NCI-H1417 treated with DMSO at 0.1 percent for 48 hours (cell line): ENCODE results near the gene SF3B6.
"Not testable (repeated sequence)": the region's sequence is repeated elsewhere in the genome, so short reads cannot be mapped to it uniquely, and the experiment has no call there.

ENCODE experiments used
- DNase-seq: peaks from one replicate; lab custom pipeline; 2025; lab: John Stamatoyannopoulos, UW

SF3B6 gene

DNA sequence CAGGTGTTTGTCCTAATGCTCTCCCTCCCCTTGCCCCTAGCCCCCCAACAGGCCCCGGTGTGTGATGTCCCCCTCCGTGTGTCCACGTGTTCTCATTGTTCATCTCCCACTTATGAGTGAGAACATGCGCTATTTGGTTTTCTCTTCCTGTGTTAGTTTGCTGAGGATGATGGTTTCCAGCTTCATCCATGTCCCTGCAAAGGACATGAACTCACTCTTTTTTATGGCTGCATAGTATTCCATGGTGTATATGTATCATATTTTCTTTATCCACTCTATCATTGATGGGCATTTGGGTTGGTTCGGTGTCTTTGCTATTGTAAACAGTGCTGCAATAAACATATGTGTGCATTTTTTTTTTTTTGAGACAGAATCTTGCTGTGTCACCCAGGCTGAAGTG is 17.1 kb upstream of the SF3B6 start:
- DNase-seq, result not testable (repeated sequence)

GRCh38 chr2:24088821-24089359 is 12.8 kb upstream of the SF3B6 start:
- DNase-seq, result no peak

- DNase-seq, result no peak
Measured at GRCh38 chr2:24087032-24087431, 10.9 kb upstream of the SF3B6 start.

- DNase-seq, result no peak
Measured at GRCh38 chr2:24086241-24086640, 10.1 kb upstream of the SF3B6 start.

- no peak for DNase-seq
Measured at GRCh38 chr2:24085200-24085489, 9.0 kb upstream of the SF3B6 start.

DNA sequence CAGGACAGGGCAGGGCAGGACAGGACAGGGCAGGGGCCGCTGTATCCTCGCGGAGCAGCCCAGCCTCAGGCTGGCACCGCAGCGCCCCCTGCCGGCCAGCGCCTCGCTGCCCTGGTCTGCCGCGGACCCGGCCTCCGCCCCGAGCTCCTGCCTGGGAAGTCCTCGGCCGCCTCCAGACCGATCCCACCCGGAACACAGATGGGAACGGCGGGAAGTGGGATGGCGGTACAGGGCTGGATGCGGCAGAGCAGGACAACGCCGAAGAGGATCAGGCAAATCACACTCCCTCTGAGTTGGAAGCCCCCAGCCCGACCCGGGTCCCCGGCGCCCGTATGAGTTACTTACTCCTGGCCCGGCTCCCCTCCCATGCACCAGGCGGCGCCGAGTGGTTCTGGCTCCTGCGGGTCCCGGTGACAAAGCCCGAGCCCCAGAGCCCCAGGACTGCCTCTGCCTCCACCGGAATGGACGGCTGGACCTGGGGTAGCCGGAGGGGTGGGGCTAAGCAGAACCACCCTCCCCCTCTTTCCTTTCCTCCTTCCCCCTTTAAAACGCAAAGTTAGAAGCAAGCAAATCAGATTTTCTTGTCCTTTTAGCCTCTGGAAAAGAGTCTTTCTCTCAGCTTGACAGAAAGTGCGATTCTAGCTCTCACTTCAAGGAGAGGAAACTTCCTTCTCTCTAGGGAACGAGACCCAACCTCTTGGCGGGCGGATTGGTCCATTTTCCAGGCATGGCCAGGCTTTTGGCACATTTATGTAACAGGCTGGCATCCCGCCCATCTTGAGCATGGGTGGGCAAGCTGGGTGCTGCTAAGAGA is 8.5 kb upstream of the SF3B6 start, which contains the start of gene TP53I3:
TP53I3 (minus strand) TSS at position 449 of the 814 bp plus-strand sequence. CDS start 508 bp downstream, outside the sequence.
- DNase-seq, result peak; percentile 28

DNA sequence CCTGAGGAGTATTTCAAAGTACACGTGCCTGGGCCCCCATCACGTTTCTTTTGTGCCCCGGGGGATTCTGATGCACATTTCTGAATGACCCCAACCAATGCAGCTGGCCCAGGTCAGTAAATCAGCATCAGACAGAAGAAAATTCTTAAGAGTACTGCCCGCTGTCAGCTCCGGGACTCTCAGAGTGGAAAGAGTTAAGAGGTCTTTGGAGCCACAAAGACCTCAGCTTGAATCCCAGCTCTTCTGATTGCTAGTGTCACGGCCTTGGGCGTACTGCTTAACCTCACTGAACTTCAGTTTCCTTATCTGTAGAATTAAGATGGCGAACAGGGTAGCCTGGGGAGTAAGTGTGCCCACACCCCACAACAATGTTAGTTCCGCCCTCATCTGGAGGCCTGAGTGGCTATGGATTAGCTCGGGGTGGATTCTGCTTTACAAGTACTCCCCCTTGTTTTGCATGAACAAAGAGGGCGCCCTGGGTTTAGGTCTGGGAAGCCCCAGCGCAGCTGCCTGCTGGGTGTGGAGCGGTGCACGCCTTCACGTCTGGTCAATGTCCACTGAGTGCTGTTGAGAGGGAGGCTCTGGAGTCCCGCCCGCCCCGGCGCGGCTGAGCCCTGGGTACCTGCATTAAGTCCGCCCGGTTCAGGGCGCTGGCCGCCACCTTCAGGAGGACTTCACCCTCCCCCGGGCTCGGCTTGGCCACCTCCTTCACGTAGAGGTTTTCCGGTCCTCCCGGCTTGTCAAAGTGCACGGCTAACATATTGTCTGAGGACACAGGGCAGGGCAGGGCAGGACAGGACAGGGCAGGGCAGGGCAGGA is 7.7 kb upstream of the SF3B6 start:
- peak; percentile 24 for DNase-seq

GRCh38 chr2:24082787-24083566 is 6.9 kb upstream of the SF3B6 start:
- DNase-seq, result no peak

DNA sequence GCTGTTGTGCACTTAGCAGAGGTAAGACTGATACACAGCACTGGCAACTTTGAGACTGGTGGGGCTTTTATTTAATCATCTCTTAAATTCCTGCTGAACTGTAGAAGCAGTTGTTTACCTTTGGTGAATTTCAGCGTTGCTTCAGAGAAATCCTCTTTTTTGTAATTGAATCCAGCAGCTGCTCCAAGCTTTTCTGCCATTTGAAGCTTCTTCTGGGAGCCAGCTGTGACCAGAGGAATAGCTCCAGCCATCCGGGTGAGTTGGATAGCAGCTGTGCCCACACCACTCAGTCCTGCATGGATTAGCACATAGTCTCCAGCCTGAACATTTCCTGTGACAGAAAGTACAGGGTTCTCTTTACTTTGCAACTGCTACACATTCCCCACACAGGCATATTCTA is 4.6 kb upstream of the SF3B6 start:
- DNase-seq, result no peak

DNA sequence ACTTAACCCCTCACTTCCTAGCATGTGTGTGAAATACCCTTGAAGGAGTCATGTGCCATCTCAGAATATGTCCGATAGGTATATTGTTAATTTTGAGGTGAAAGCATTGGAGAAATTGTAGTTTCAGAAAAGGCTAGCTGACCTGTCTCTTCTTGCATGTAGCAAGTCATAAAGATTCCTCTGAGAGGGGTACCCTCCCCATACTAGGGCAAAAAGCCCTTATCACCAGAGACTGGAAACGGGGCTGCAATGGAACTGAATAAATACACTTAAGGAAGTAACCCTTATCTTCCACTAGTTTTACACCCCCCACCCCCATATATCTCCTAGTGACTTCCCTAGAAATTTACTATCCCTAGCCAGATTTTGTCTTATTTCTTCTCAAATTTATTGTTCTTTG is 1.8 kb upstream of the SF3B6 start:
- no peak for DNase-seq

GRCh38 chr2:24077535-24077877 is 1.4 kb upstream of the SF3B6 start:
- DNase-seq, result no peak

DNA sequence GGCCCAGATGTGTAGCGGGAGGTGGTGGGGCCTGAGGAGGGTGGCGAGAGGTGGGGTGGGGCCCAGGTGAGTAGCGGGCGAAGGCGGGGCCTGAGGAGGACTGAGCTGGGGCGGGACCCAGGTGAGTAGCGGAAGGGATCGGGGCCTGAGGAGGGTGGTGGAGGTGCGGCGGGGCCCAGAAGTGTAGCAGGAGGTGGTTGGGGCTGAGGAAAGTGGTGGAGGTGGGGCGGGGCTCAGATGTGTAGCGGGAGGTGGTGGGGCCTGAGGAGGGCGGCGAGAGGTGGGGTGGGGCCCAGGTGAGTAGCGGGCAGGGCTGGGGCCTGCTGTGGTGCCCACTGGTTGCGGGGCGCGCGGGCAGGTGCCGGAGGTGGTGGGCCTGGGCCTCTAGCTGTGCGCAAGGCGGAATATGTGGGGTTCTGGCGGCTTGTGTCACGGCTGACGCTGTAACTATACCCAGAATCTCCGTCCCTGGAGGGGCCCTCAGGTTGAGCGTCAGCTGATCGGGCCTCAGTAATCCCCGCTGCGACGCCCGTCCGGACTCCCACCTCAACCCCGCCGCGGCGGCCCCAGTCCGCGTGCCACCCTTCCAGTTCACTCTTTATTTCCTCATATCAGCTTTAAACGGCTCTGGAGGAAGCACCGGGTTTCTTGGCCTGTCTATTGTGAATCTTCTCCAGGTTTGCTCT is 866 bp upstream of the SF3B6 start:
- DNase-seq, result no peak

- DNase-seq, result no peak
Measured at GRCh38 chr2:24075259-24075658, 867 bp downstream of the SF3B6 start.

DNA sequence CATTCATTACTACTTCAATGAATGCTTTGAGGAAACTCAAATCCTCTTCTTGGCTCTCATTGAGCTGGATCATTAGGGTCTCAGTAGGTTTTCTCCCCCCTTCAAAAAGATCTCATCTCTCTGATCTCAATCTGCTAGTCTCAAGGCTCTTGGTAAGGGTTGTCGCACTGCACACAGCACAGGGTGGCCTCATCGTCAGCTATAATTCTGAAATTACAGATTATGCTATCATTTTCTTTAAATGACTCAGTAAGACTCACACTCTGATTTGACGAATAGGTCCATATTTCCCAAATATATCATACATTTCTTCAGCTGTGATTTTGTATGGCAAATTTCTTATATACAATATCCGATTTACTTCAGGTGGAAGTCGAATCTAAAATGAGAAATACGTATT is 2.3 kb downstream of the SF3B6 start:
- no peak for DNase-seq

- DNase-seq, result no peak
Measured at GRCh38 chr2:24072259-24072658, 3.9 kb downstream of the SF3B6 start.

- no peak for DNase-seq
Measured at GRCh38 chr2:24065341-24065740, 10.8 kb downstream of the SF3B6 start.

GRCh38 chr2:24058564-24059271 is 17.4 kb downstream of the SF3B6 start:
- DNase-seq, result no peak

DNA sequence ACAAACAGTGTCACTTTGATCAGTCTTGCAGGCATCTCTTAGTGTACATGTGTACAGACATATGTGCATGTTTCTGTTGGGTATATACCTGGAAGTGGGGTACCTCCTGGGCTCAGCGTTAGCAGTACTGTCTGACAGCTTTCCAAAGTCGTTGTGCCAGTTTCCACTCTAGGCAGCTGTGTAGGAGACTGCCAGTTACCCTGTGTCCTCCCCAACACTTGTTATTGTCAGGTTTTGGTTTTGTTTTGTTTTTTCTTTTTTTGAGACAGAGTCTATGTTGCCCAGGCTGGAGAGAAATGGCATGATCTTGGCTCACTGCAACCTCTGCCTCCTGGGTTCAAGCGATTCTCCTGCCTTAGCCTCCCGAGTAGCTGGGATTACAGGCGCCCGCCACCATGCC is 20.4 kb downstream of the SF3B6 start:
- DNase-seq, result no peak

- no peak for DNase-seq
Measured at GRCh38 chr2:24054366-24055010, 21.6 kb downstream of the SF3B6 start.

DNA sequence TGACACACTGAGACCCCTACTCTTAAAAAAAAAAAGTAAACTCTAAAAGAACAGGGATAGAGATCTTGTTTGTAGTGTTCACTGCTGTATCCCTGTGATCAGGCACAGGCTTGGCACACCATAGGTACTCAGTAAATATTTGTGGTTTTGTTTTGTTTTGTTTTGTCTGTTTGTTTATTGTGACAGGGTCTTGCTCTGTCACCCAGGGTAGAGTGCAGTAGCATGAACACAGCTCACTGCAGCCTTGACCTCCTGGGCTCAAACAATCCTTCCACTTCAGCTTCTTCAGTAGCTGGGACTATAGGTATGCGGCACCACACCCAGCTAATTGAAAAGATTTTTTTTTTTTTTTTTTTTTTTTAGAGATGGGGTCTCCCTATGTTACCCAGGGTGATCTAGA is 23.2 kb downstream of the SF3B6 start:
- DNase-seq, result no peak

DNA sequence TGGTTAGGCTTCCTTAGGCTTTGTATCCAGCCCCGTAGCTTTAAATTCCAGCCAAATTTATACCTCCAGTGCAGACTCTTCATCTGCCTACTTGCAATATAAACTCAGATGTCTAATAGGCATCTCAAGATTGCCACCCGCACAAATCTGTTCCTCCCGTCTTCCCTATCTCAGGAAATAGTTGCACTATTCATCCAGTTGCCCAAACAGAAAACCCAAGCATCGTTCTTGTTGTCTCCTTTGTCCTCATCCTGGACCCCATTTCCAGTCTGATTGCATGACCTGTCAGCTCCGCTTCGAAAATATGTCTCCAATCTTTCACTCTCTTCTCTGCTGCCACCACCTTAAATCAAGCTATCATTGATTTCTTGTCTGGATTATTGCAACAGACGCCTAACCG is 24.3 kb downstream of the SF3B6 start:
- no peak for DNase-seq
